Suppressor macrophage (primary cell): ENCODE data around the gene LCLAT1.
A peak's percentile ranks its signal among the peaks of the same experiment; 100 is the strongest.
"Not testable (repeated sequence)": the region's sequence is repeated elsewhere in the genome, so short reads cannot be mapped to it uniquely, and the experiment has no call there.

ENCODE experiments used
- DNase-seq, 4 experiments: peaks; one replicate each; pipeline ENCODE4 v3.0.0-alpha.2; 2020 to 2022

Gene LCLAT1

GRCh38 chr2:30492185-30492584 lies 45.1 kb downstream of the LCLAT1 start:
- DNase-seq, result no peak

GRCh38 chr2:30492619-30493018 lies 45.6 kb downstream of the LCLAT1 start:
- DNase-seq, result no peak

- no peak for DNase-seq
Observed at GRCh38 chr2:30493440-30493839, 46.4 kb downstream of the LCLAT1 start.

GRCh38 chr2:30495896-30496295 lies 48.9 kb downstream of the LCLAT1 start:
- peak; percentile 47 to 82 (median 73) for DNase-seq

- no peak for DNase-seq
Observed at GRCh38 chr2:30499681-30500080, 52.6 kb downstream of the LCLAT1 start.

GRCh38 chr2:30500699-30501098 lies 53.7 kb downstream of the LCLAT1 start:
- DNase-seq, result no peak

- no peak for DNase-seq
Observed at GRCh38 chr2:30502310-30502709, 55.3 kb downstream of the LCLAT1 start.

- DNase-seq, result peak in 2 of 4 experiments; percentile 50 to 56
Observed at GRCh38 chr2:30503007-30503694, 56.1 kb downstream of the LCLAT1 start.

GRCh38 chr2:30503695-30504052 lies 56.6 kb downstream of the LCLAT1 start:
- DNase-seq, result no peak

- DNase-seq, result no peak
Observed at GRCh38 chr2:30504731-30505130, 57.7 kb downstream of the LCLAT1 start.

GRCh38 chr2:30505500-30506180 lies 58.6 kb downstream of the LCLAT1 start:
- no peak for DNase-seq

- DNase-seq, result not testable (repeated sequence)
Observed at GRCh38 chr2:30507460-30507859, 60.4 kb downstream of the LCLAT1 start.

GRCh38 chr2:30509716-30510115 lies 62.7 kb downstream of the LCLAT1 start:
- DNase-seq, result no peak

GRCh38 chr2:30510409-30510808 lies 63.4 kb downstream of the LCLAT1 start:
- no peak for DNase-seq

- DNase-seq, result peak; percentile 37 to 55 (median 41)
Observed at GRCh38 chr2:30511122-30512083, 64.4 kb downstream of the LCLAT1 start.

GRCh38 chr2:30512243-30512886 lies 65.3 kb downstream of the LCLAT1 start:
- DNase-seq, result peak in 1 of 4 experiments; percentile 31

GRCh38 chr2:30513649-30514048 lies 66.6 kb downstream of the LCLAT1 start:
- DNase-seq, result not testable (repeated sequence)

GRCh38 chr2:30514134-30514847 lies 67.2 kb downstream of the LCLAT1 start:
- DNase-seq, result no peak

GRCh38 chr2:30514848-30515435 lies 67.9 kb downstream of the LCLAT1 start:
- DNase-seq, result no peak

GRCh38 chr2:30516166-30516565 lies 69.1 kb downstream of the LCLAT1 start:
- no peak for DNase-seq

GRCh38 chr2:30519796-30520195 lies 72.8 kb downstream of the LCLAT1 start:
- no peak for DNase-seq

- no peak for DNase-seq
Observed at GRCh38 chr2:30522421-30522820, 75.4 kb downstream of the LCLAT1 start.
